Keratinocyte (primary cell): ENCODE results near the gene GRIK4. TPM values are rescaled to one million over a fixed set of nuclear protein-coding genes. Genes with fewer than 3 reads are reported as not detected.

Experiments used
- DNase-seq: peaks from one replicate; pipeline ENCODE4 v3.0.0-alpha.2; 2011; ENCODE audit warnings: low read depth, missing footprints, low spot score
- FAIRE-seq: peaks from 2 replicates; lab custom pipeline; 2011; peaks lifted over from hg19 to GRCh38; lab: Jason Lieb, UNC
- H2AFZ ChIP-seq: 2 replicates; pipeline ENCODE4 v1.6.0; 2012; ENCODE audit warnings: low read length, control low read depth, inconsistent platforms; ENCODE audit not compliant: control insufficient read depth
- H3K27ac ChIP-seq: 2 replicates; pipeline ENCODE4 v1.5.1; 2011; ENCODE audit warnings: low read length; ENCODE audit not compliant: control insufficient read depth, insufficient read depth
- H3K27me3 ChIP-seq: 3 replicates; pipeline ENCODE4 v1.6.0; 2011; ENCODE audit warnings: low read length; ENCODE audit not compliant: control insufficient read depth, insufficient read depth; ENCODE audit errors: extremely low read depth
- H3K36me3 ChIP-seq, 2 experiments: 2 replicates in 1 of 2; 3 replicates in 1 of 2; pipeline ENCODE4 v1.5.1; 2011; ENCODE audit warnings: low read length in 2 of 2, mild to moderate bottlenecking in 1 of 2; ENCODE audit not compliant: control insufficient read depth in 2 of 2, insufficient read depth in 2 of 2; ENCODE audit errors: extremely low read depth in 1 of 2
- H3K4me1 ChIP-seq: 3 replicates; pipeline ENCODE4 v1.5.1; 2011; ENCODE audit warnings: low read length; ENCODE audit not compliant: control insufficient read depth, insufficient read depth; ENCODE audit errors: extremely low read depth
- H3K4me2 ChIP-seq: 3 replicates; pipeline ENCODE4 v1.6.0; 2011; ENCODE audit warnings: low read depth, low read length; ENCODE audit not compliant: control insufficient read depth, insufficient read depth; ENCODE audit errors: extremely low read depth
- H3K4me3 ChIP-seq, 3 experiments: fragments of 200-600 bp in 1 of 3; sonication (generic) in 1 of 3; 2 replicates in 2 of 3; 3 replicates in 1 of 3; pipeline ENCODE4 v1.5.1; 2011 to 2016; ENCODE audit warnings: low read length in 3 of 3, mild to moderate bottlenecking in 3 of 3, control low read depth in 2 of 3, inconsistent platforms in 1 of 3, low read depth in 1 of 3, mixed read lengths in 1 of 3, mixed run types in 1 of 3, moderate library complexity in 1 of 3; ENCODE audit not compliant: control insufficient read depth in 2 of 3, insufficient read depth in 2 of 3; ENCODE audit errors: extremely low read depth in 1 of 3
- H3K79me2 ChIP-seq: 2 replicates; pipeline ENCODE4 v1.6.0; 2012; ENCODE audit warnings: low read length; ENCODE audit not compliant: control insufficient read depth, insufficient read depth
- H3K9ac ChIP-seq: 3 replicates; pipeline ENCODE4 v1.6.0; 2011; ENCODE audit warnings: low read length; ENCODE audit not compliant: control insufficient read depth, insufficient read depth; ENCODE audit errors: extremely low read depth
- H3K9me1 ChIP-seq: 3 replicates; pipeline ENCODE4 v1.6.0; 2011; ENCODE audit warnings: low read length; ENCODE audit not compliant: control insufficient read depth, insufficient read depth; ENCODE audit errors: extremely low read depth
- H3K9me3 ChIP-seq: 2 replicates; pipeline ENCODE4 v1.5.1; 2012; ENCODE audit warnings: low read depth, low read length; ENCODE audit not compliant: control insufficient read depth
- H4K20me1 ChIP-seq: 3 replicates; pipeline ENCODE4 v1.6.0; 2011; ENCODE audit warnings: low read length; ENCODE audit not compliant: control insufficient read depth, insufficient read depth; ENCODE audit errors: extremely low read depth
- CTCF ChIP-seq, 3 experiments: IDR thresholded peaks in 1 of 3; conservative IDR thresholded peaks in 1 of 3; optimal IDR thresholded peaks in 1 of 3; 2 replicates in 2 of 3; 3 replicates in 1 of 3; pipeline versions ENCODE3 to v1.5.1; 2011; ENCODE audit warnings: low read length in 3 of 3, mild to moderate bottlenecking in 3 of 3, moderate library complexity in 2 of 3, control low read depth in 1 of 3, inconsistent platforms in 1 of 3; ENCODE audit not compliant: insufficient read depth in 2 of 3; ENCODE audit errors: extremely low read depth in 1 of 3
- EZH2 ChIP-seq: IDR thresholded peaks from one replicate; pipeline ENCODE4 v1.6.1; 2012; ENCODE audit warnings: inconsistent platforms, mild to moderate bottlenecking, low read length, moderate library complexity
- dilution Hi-C: fragments of 300-500 bp; cut with MboI; formaldehyde crosslinking; loops from one replicate; pipeline ENCODE4 v1.7.0; 2020; ENCODE audit warnings: low sequenced_read_pairs; ENCODE audit not compliant: extremely low pct_ligation_motif_present
- polyA plus RNA-seq, 5 experiments: library from polyadenylated mRNA; depleted of rRNA in 3 of 5; stranded (reverse) in 3 of 5; stranded (forward) in 1 of 5; unstranded in 1 of 5; fragments of >200 nt; gene quantifications; 1 replicate in 1 of 5; 2 replicates in 3 of 5; 3 replicates in 1 of 5; pipeline versions ENCODE4 v1.2.1 to v1.2.3, GENCODE V29; 2011 to 2012; ENCODE audit warnings: missing spikeins in 2 of 5, low read depth in 1 of 5, low replicate concordance in 1 of 5

Gene GRIK4
- polyA plus RNA-seq, 1 donor (not counting 4 experiments of a cell fraction or from before 2014, with no cell fraction given), result not detected

- Histone ChIP-seq H3K9ac (no peak overlapping the region), H3K36me3 (no peaks in the 10 kb centered on the region), H3K9me3 (no peaks in the 10 kb centered on the region), H3K9me1 (no peaks in the 10 kb centered on the region), H3K4me3 (no peak overlapping the region), H4K20me1 (no peaks in the 10 kb centered on the region), H3K4me1 (no peaks in the 10 kb centered on the region), H2AFZ (no peak overlapping the region), H3K4me2 (no peak overlapping the region), H3K79me2 (no peaks in the 10 kb centered on the region), H3K27me3 (peaks cover 18% of the 10 kb centered on the region), H3K27ac (no peak overlapping the region)
- dilution Hi-C loops, result no loop called here
- TF ChIP-seq CTCF (optimal IDR thresholded peaks at IDR 0.05 in 1 of 3, IDR thresholded peaks at IDR 0.05 in 1 of 3, conservative IDR thresholded peaks at IDR 0.05 in 1 of 3; ENCODE audit: extremely low read depth in 1 of 3, insufficient read depth in 2 of 3, low read length in 3 of 3), result peak; percentile 24 to 39 (median 33)
- TF ChIP-seq EZH2, result no peak
- DNase-seq, result no peak
- FAIRE-seq, result no peak
Observed at GRCh38 chr11:120660024-120660565, 148.5 kb downstream of the GRIK4 start.

GRCh38 chr11:120662071-120662676 lies 150.6 kb downstream of the GRIK4 start:
- no peak overlapping the region for H2AFZ ChIP-seq
- no peaks in the 10 kb centered on the region for H3K4me1 ChIP-seq
- dilution Hi-C loops, result no loop called here
- no peaks in the 10 kb centered on the region for H3K9me3 ChIP-seq
- H3K36me3 ChIP-seq, result no peaks in the 10 kb centered on the region
- DNase-seq (no peak), FAIRE-seq (no peak)
- no peak for TF ChIP-seq CTCF (optimal IDR thresholded peaks at IDR 0.05 in 1 of 3, IDR thresholded peaks at IDR 0.05 in 1 of 3, conservative IDR thresholded peaks at IDR 0.05 in 1 of 3; ENCODE audit: extremely low read depth in 1 of 3, insufficient read depth in 2 of 3, low read length in 3 of 3)
- H3K9ac ChIP-seq, result no peak overlapping the region
- H4K20me1 ChIP-seq, result no peaks in the 10 kb centered on the region
- no peak overlapping the region for H3K27ac ChIP-seq
- H3K27me3 ChIP-seq, result peaks cover 23% of the 10 kb centered on the region
- H3K4me3 ChIP-seq, result no peak overlapping the region
- H3K79me2 ChIP-seq, result no peaks in the 10 kb centered on the region
- H3K9me1 ChIP-seq, result no peaks in the 10 kb centered on the region
- H3K4me2 ChIP-seq, result no peak overlapping the region
